ENCODE results near the gene CMTM4.

CMTM4 gene

GRCh38 chr16:66677179-66677578 lies 19.4 kb downstream of the CMTM4 start:
- Histone ChIP-seq H4K8ac (ENCODE audit: low read depth, low read length) (no peak overlapping the region), H2BK15ac (ENCODE audit: low read length) (no peak overlapping the region), H3K18ac (ENCODE audit: low read length) (no peak overlapping the region), H3K23ac (ENCODE audit: low read depth, low read length, poor library complexity) (no peak overlapping the region), H3K4me3 (ENCODE audit: low read length in 2 of 2) (no peak overlapping the region), H2BK12ac (ENCODE audit: low read length) (no peak overlapping the region), H3K9me3 (replicated peaks in 1 of 2; ENCODE audit: control insufficient read depth in 2 of 2, insufficient read depth in 1 of 2, low read depth in 1 of 2, low read length in 2 of 2) (no peaks in the 10 kb centered on the region), H4K91ac (ENCODE audit: low read depth, low read length, poor library complexity) (no peak overlapping the region), H2BK5ac (ENCODE audit: low read length) (no peak overlapping the region), H3K14ac (ENCODE audit: low read length) (no peak overlapping the region), H3K9ac (ENCODE audit: low read depth, low read length, poor library complexity) (no peak overlapping the region), H3K36me3 (replicated peaks in 1 of 2; ENCODE audit: control insufficient read depth in 2 of 2, insufficient read depth in 2 of 2, low read length in 2 of 2) (no peaks in the 10 kb centered on the region), H3K4me1 (ENCODE audit: control insufficient read depth in 2 of 2, insufficient read depth in 1 of 2, low read depth in 1 of 2, low read length in 2 of 2) (no peaks in the 10 kb centered on the region), H3K4me2 (ENCODE audit: insufficient read depth, low read length, poor library complexity, severe bottlenecking) (no peak overlapping the region), H2AK5ac (ENCODE audit: low read depth, low read length) (no peak overlapping the region), H2AFZ (ENCODE audit: low read length) (no peak overlapping the region), H3K4ac (ENCODE audit: low read length) (no peak overlapping the region), H3K27me3 (ENCODE audit: control insufficient read depth in 3 of 3, insufficient read depth in 3 of 3, low read depth in 1 of 3, low read length in 3 of 3) (no peaks in the 10 kb centered on the region), H3K79me1 (ENCODE audit: low read depth, low read length) (peaks cover 2% of the 10 kb centered on the region), H2BK120ac (ENCODE audit: low read depth, low read length) (no peak overlapping the region), H3K27ac (replicated peaks; ENCODE audit: low read length) (peak overlapping the region; percentile 7)
- no peak for DNase-seq (ENCODE audit: low spot score)
- no CpG with 5 or more reads among the region's 7 CpGs for WGBS, 2 donors (ENCODE audit: extremely low coverage in 2 of 2, insufficient read length in 2 of 2, insufficient replicate concordance in 1 of 2)

- Histone ChIP-seq H2BK12ac (ENCODE audit: low read length) (no peak overlapping the region), H3K4me1 (ENCODE audit: control insufficient read depth in 2 of 2, insufficient read depth in 1 of 2, low read depth in 1 of 2, low read length in 2 of 2) (no peaks in the 10 kb centered on the region), H3K4me2 (ENCODE audit: insufficient read depth, low read length, poor library complexity, severe bottlenecking) (no peak overlapping the region), H3K27me3 (ENCODE audit: control insufficient read depth in 3 of 3, insufficient read depth in 3 of 3, low read depth in 1 of 3, low read length in 3 of 3) (no peaks in the 10 kb centered on the region), H3K4ac (ENCODE audit: low read length) (no peak overlapping the region), H2AFZ (ENCODE audit: low read length) (no peak overlapping the region), H2BK15ac (ENCODE audit: low read length) (no peak overlapping the region), H3K23ac (ENCODE audit: low read depth, low read length, poor library complexity) (no peak overlapping the region), H3K9ac (ENCODE audit: low read depth, low read length, poor library complexity) (no peak overlapping the region), H3K36me3 (replicated peaks in 1 of 2; ENCODE audit: control insufficient read depth in 2 of 2, insufficient read depth in 2 of 2, low read length in 2 of 2) (no peaks in the 10 kb centered on the region), H2AK5ac (ENCODE audit: low read depth, low read length) (no peak overlapping the region), H3K4me3 (ENCODE audit: low read length in 2 of 2) (no peak overlapping the region), H2BK5ac (ENCODE audit: low read length) (no peak overlapping the region), H3K79me1 (ENCODE audit: low read depth, low read length) (peaks cover 2% of the 10 kb centered on the region), H4K8ac (ENCODE audit: low read depth, low read length) (no peak overlapping the region), H3K18ac (ENCODE audit: low read length) (no peak overlapping the region), H3K27ac (replicated peaks; ENCODE audit: low read length) (no peak overlapping the region), H3K9me3 (replicated peaks in 1 of 2; ENCODE audit: control insufficient read depth in 2 of 2, insufficient read depth in 1 of 2, low read depth in 1 of 2, low read length in 2 of 2) (no peaks in the 10 kb centered on the region), H3K14ac (ENCODE audit: low read length) (no peak overlapping the region), H4K91ac (ENCODE audit: low read depth, low read length, poor library complexity) (no peak overlapping the region), H2BK120ac (ENCODE audit: low read depth, low read length) (no peak overlapping the region)
- DNase-seq (ENCODE audit: low spot score), result no peak
- no CpG with 5 or more reads among the region's 3 CpGs for WGBS, 2 donors (ENCODE audit: extremely low coverage in 2 of 2, insufficient read length in 2 of 2, insufficient replicate concordance in 1 of 2)
Measured at GRCh38 chr16:66676599-66676998, 19.9 kb downstream of the CMTM4 start.

- Histone ChIP-seq H3K23ac (ENCODE audit: low read depth, low read length, poor library complexity) (no peak overlapping the region), H2BK5ac (ENCODE audit: low read length) (no peak overlapping the region), H3K18ac (ENCODE audit: low read length) (no peak overlapping the region), H2BK15ac (ENCODE audit: low read length) (no peak overlapping the region), H3K27ac (replicated peaks; ENCODE audit: low read length) (no peak overlapping the region), H2AK5ac (ENCODE audit: low read depth, low read length) (no peak overlapping the region), H3K4me1 (ENCODE audit: control insufficient read depth in 2 of 2, insufficient read depth in 1 of 2, low read depth in 1 of 2, low read length in 2 of 2) (no peaks in the 10 kb centered on the region), H3K9me3 (replicated peaks in 1 of 2; ENCODE audit: control insufficient read depth in 2 of 2, insufficient read depth in 1 of 2, low read depth in 1 of 2, low read length in 2 of 2) (no peaks in the 10 kb centered on the region), H4K8ac (ENCODE audit: low read depth, low read length) (no peak overlapping the region), H3K36me3 (replicated peaks in 1 of 2; ENCODE audit: control insufficient read depth in 2 of 2, insufficient read depth in 2 of 2, low read length in 2 of 2) (no peaks in the 10 kb centered on the region), H3K4ac (ENCODE audit: low read length) (no peak overlapping the region), H2BK120ac (ENCODE audit: low read depth, low read length) (no peak overlapping the region), H3K14ac (ENCODE audit: low read length) (no peak overlapping the region), H3K4me3 (ENCODE audit: low read length in 2 of 2) (no peak overlapping the region), H4K91ac (ENCODE audit: low read depth, low read length, poor library complexity) (no peak overlapping the region), H3K79me1 (ENCODE audit: low read depth, low read length) (peaks cover 2% of the 10 kb centered on the region), H3K4me2 (ENCODE audit: insufficient read depth, low read length, poor library complexity, severe bottlenecking) (no peak overlapping the region), H2BK12ac (ENCODE audit: low read length) (no peak overlapping the region), H3K27me3 (ENCODE audit: control insufficient read depth in 3 of 3, insufficient read depth in 3 of 3, low read depth in 1 of 3, low read length in 3 of 3) (no peaks in the 10 kb centered on the region), H2AFZ (ENCODE audit: low read length) (no peak overlapping the region), H3K9ac (ENCODE audit: low read depth, low read length, poor library complexity) (no peak overlapping the region)
- WGBS, 2 donors (ENCODE audit: extremely low coverage in 2 of 2, insufficient read length in 2 of 2, insufficient replicate concordance in 1 of 2), result no CpG with 5 or more reads among the region's 2 CpGs
- no peak for DNase-seq (ENCODE audit: low spot score)
Measured at GRCh38 chr16:66673691-66674090, 22.9 kb downstream of the CMTM4 start.

- H3K4ac ChIP-seq (ENCODE audit: low read length), result no peak overlapping the region
Measured at GRCh38 chr16:66670691-66671388, 25.7 kb downstream of the CMTM4 start.

More at GRCh38 chr16:66670691-66671388, 25.7 kb downstream of the CMTM4 start:
- Histone ChIP-seq H2AK5ac (ENCODE audit: low read depth, low read length) (no peak overlapping the region), H3K23ac (ENCODE audit: low read depth, low read length, poor library complexity) (no peak overlapping the region), H3K27ac (replicated peaks; ENCODE audit: low read length) (no peak overlapping the region), H2AFZ (ENCODE audit: low read length) (no peak overlapping the region), H4K91ac (ENCODE audit: low read depth, low read length, poor library complexity) (no peak overlapping the region), H3K79me1 (ENCODE audit: low read depth, low read length) (peaks cover 2% of the 10 kb centered on the region), H3K4me1 (ENCODE audit: control insufficient read depth in 2 of 2, insufficient read depth in 1 of 2, low read depth in 1 of 2, low read length in 2 of 2) (no peaks in the 10 kb centered on the region), H3K9ac (ENCODE audit: low read depth, low read length, poor library complexity) (no peak overlapping the region), H3K27me3 (ENCODE audit: control insufficient read depth in 3 of 3, insufficient read depth in 3 of 3, low read depth in 1 of 3, low read length in 3 of 3) (no peaks in the 10 kb centered on the region), H2BK12ac (ENCODE audit: low read length) (no peak overlapping the region), H3K36me3 (replicated peaks in 1 of 2; ENCODE audit: control insufficient read depth in 2 of 2, insufficient read depth in 2 of 2, low read length in 2 of 2) (no peaks in the 10 kb centered on the region), H3K4me3 (ENCODE audit: low read length in 2 of 2) (no peak overlapping the region), H3K14ac (ENCODE audit: low read length) (no peak overlapping the region), H2BK120ac (ENCODE audit: low read depth, low read length) (no peak overlapping the region), H3K9me3 (replicated peaks in 1 of 2; ENCODE audit: control insufficient read depth in 2 of 2, insufficient read depth in 1 of 2, low read depth in 1 of 2, low read length in 2 of 2) (no peaks in the 10 kb centered on the region), H2BK5ac (ENCODE audit: low read length) (no peak overlapping the region), H4K8ac (ENCODE audit: low read depth, low read length) (no peak overlapping the region), H3K18ac (ENCODE audit: low read length) (no peak overlapping the region), H2BK15ac (ENCODE audit: low read length) (no peak overlapping the region), H3K4me2 (ENCODE audit: insufficient read depth, low read length, poor library complexity, severe bottlenecking) (no peak overlapping the region)
- DNase-seq (ENCODE audit: low spot score), result no peak
- WGBS, 2 donors (ENCODE audit: extremely low coverage in 2 of 2, insufficient read length in 2 of 2, insufficient replicate concordance in 1 of 2), result no CpG with 5 or more reads among the region's 10 CpGs

All from neuronal stem cell (in vitro differentiated cells).